ENCODE measurements around the gene ADD2. TPM values are rescaled to one million over a fixed set of nuclear protein-coding genes. Genes with fewer than 3 reads are reported as not detected.

ADD2 gene
- total RNA-seq, 1 experiment from 2014 or later = 0.23 TPM

GRCh38 chr2:70673041-70673647 lies 94.9 kb downstream of the ADD2 start:
- Mint-ChIP-seq H3K9me3 (ENCODE audit: unreplicated experiment) (no peaks in the 10 kb centered on the region), H3K4me1 (ENCODE audit: insufficient read depth, unreplicated experiment) (no peaks in the 10 kb centered on the region), H3K4me3 (ENCODE audit: unreplicated experiment) (no peak overlapping the region), H3K27me3 (ENCODE audit: insufficient read depth, unreplicated experiment) (no peaks in the 10 kb centered on the region), H3K36me3 (ENCODE audit: insufficient read depth, unreplicated experiment) (no peaks in the 10 kb centered on the region), H3K27ac (ENCODE audit: low read depth, unreplicated experiment) (no peak overlapping the region)
- DNase-seq (ENCODE audit: unreplicated experiment) = no peak
- intact Hi-C loops (cut with micrococcal nuclease) = no loop called here
- TF ChIP-seq CTCF (IDR thresholded peaks at IDR 0.05; ENCODE audit: unreplicated experiment) = no peak
- CTCF ChIA-PET = interaction anchor here (0.7 to 1.6 kb wide), 3 partner anchors 56 to 699 kb away, joined by 3 to 5 read pairs (median 4); no protein-coding TSS in a partner anchor
- POLR2A ChIA-PET = no interaction called here
- no TSS peak for BruUV-seq (replicated peaks)

- ChIA-PET POLR2A (no interaction called here), CTCF (interaction anchor here (0.6 to 2.9 kb wide), 2 partner anchors 14 to 117 kb away, joined by 4 to 13 read pairs; no protein-coding TSS in a partner anchor)
- Mint-ChIP-seq H3K27me3 (ENCODE audit: insufficient read depth, unreplicated experiment) (no peaks in the 10 kb centered on the region), H3K4me1 (ENCODE audit: insufficient read depth, unreplicated experiment) (no peaks in the 10 kb centered on the region), H3K36me3 (ENCODE audit: insufficient read depth, unreplicated experiment) (no peaks in the 10 kb centered on the region), H3K9me3 (ENCODE audit: unreplicated experiment) (no peaks in the 10 kb centered on the region), H3K4me3 (ENCODE audit: unreplicated experiment) (no peak overlapping the region), H3K27ac (ENCODE audit: low read depth, unreplicated experiment) (no peak overlapping the region)
- no peak for DNase-seq (ENCODE audit: unreplicated experiment)
- no TSS peak for BruUV-seq (replicated peaks)
- intact Hi-C loops (cut with micrococcal nuclease) = no loop called here
- TF ChIP-seq CTCF (IDR thresholded peaks at IDR 0.05; ENCODE audit: unreplicated experiment) = no peak
These were observed 96.8 kb downstream of the ADD2 start for GRCh38 chr2:70671092-70671675.

- no peaks in the 10 kb centered on the region for H3K4me1 Mint-ChIP-seq (ENCODE audit: insufficient read depth, unreplicated experiment)
- POLR2A ChIA-PET = no interaction called here
- no peak for TF ChIP-seq CTCF (IDR thresholded peaks at IDR 0.05; ENCODE audit: unreplicated experiment)
- H3K27ac Mint-ChIP-seq (ENCODE audit: low read depth, unreplicated experiment) = no peak overlapping the region
- no peaks in the 10 kb centered on the region for H3K27me3 Mint-ChIP-seq (ENCODE audit: insufficient read depth, unreplicated experiment)
- CTCF ChIA-PET = interaction anchor here (1.1 to 2.9 kb wide), 2 partner anchors 14 to 117 kb away, joined by 5 to 13 read pairs; no protein-coding TSS in a partner anchor
- no peak for DNase-seq (ENCODE audit: unreplicated experiment)
- H3K4me3 Mint-ChIP-seq (ENCODE audit: unreplicated experiment) = no peak overlapping the region
- no peaks in the 10 kb centered on the region for H3K36me3 Mint-ChIP-seq (ENCODE audit: insufficient read depth, unreplicated experiment)
- H3K9me3 Mint-ChIP-seq (ENCODE audit: unreplicated experiment) = no peaks in the 10 kb centered on the region
- intact Hi-C loops (cut with micrococcal nuclease) = no loop called here
- BruUV-seq (replicated peaks) = no TSS peak
These were observed 97.4 kb downstream of the ADD2 start for GRCh38 chr2:70670626-70671025.

- intact Hi-C loops (cut with micrococcal nuclease) = no loop called here
- H3K36me3 Mint-ChIP-seq (ENCODE audit: insufficient read depth, unreplicated experiment) = no peaks in the 10 kb centered on the region
- POLR2A ChIA-PET = no interaction called here
- H3K9me3 Mint-ChIP-seq (ENCODE audit: unreplicated experiment) = no peaks in the 10 kb centered on the region
- peaks cover under 1% of the 10 kb centered on the region for H3K27me3 Mint-ChIP-seq (ENCODE audit: insufficient read depth, unreplicated experiment)
- no peak for DNase-seq (ENCODE audit: unreplicated experiment)
- no peak overlapping the region for H3K27ac Mint-ChIP-seq (ENCODE audit: low read depth, unreplicated experiment)
- no TSS peak for BruUV-seq (replicated peaks)
- H3K4me3 Mint-ChIP-seq (ENCODE audit: unreplicated experiment) = no peak overlapping the region
- TF ChIP-seq CTCF (IDR thresholded peaks at IDR 0.05; ENCODE audit: unreplicated experiment) = no peak
- CTCF ChIA-PET = interaction anchor here (0.7 to 2.9 kb wide), 3 partner anchors 13 to 117 kb away, joined by 3 to 13 read pairs (median 5); no protein-coding TSS in a partner anchor
- no peaks in the 10 kb centered on the region for H3K4me1 Mint-ChIP-seq (ENCODE audit: insufficient read depth, unreplicated experiment)
These were observed 97.8 kb downstream of the ADD2 start for GRCh38 chr2:70670202-70670601.
